OCI-LY7 (cell line): ENCODE measurements around the gene ASB1.

Experiments
- CTCF ChIP-seq: fragments of 200-600 bp; sonication (generic); conservative IDR thresholded peaks from 2 replicates; pipeline ENCODE4 v1.5.1; 2014; ENCODE audit warnings: mild to moderate bottlenecking, antibody characterized with exemption, low read length, moderate library complexity, mixed read lengths
- EZH2phosphoT487 ChIP-seq: fragments of 200-600 bp; sonication (generic); IDR thresholded peaks from 2 replicates; pipeline ENCODE4 v1.6.1; 2018; ENCODE audit warnings: low read depth, borderline replicate concordance, mild to moderate bottlenecking, mixed run types, antibody characterized with exemption, low read length, moderate library complexity, mixed read lengths

GRCh38 chr2:238461916-238462315 is 35.2 kb downstream of the ASB1 start:
- no peak for TF ChIP-seq CTCF
- no peak for TF ChIP-seq EZH2phosphoT487
